SK-N-SH treated with all-trans-retinoic acid at 6 μM for 48 hours (cell line): Measurements from ENCODE around the gene PIANP.

ENCODE experiments used
- ARNTL ChIP-seq: fragments of 450-650 bp; formaldehyde crosslinking; IDR thresholded peaks from 2 replicates; pipeline ENCODE4 v1.5.0; 2020; ENCODE audit warnings: low read depth, mild to moderate bottlenecking, moderate library complexity, borderline replicate concordance
- CSDC2 ChIP-seq: fragments of 250-450 bp; sonication (Bioruptor Pico); IDR thresholded peaks from 2 replicates; pipeline ENCODE4 v1.5.0; 2020; ENCODE audit warnings: mild to moderate bottlenecking, moderate library complexity
- ESRRG ChIP-seq: fragments of 250-450 bp; sonication (Bioruptor Pico); IDR thresholded peaks from 2 replicates; pipeline ENCODE4 v1.6.1; 2021; ENCODE audit warnings: mild to moderate bottlenecking
- GLIS3 ChIP-seq: fragments of 250-450 bp; sonication (Bioruptor Pico); IDR thresholded peaks from 2 replicates; pipeline ENCODE4 v1.5.0; 2020; ENCODE audit warnings: mild to moderate bottlenecking, moderate library complexity
- ISL1 ChIP-seq: fragments of 250-450 bp; sonication (Bioruptor Pico); IDR thresholded peaks from 2 replicates; pipeline ENCODE4 v2.1.2; 2022; ENCODE audit warnings: mild to moderate bottlenecking, moderate library complexity
- OSR1 ChIP-seq: fragments of 250-450 bp; sonication (Bioruptor Pico); IDR thresholded peaks from 2 replicates; pipeline ENCODE4 v1.8.0; 2022; ENCODE audit warnings: moderate library complexity, mild to moderate bottlenecking, inconsistent platforms
- PPARA ChIP-seq: fragments of 250-450 bp; sonication (Bioruptor Pico); IDR thresholded peaks from 2 replicates; pipeline ENCODE4 v1.5.0; 2020; ENCODE audit warnings: mild to moderate bottlenecking, borderline replicate concordance
- RARB ChIP-seq: fragments of 250-450 bp; sonication (Bioruptor Pico); IDR thresholded peaks from 2 replicates; pipeline ENCODE4 v1.8.0; 2021; ENCODE audit warnings: mild to moderate bottlenecking, moderate library complexity
- TOX ChIP-seq: fragments of 250-450 bp; sonication (Bioruptor Pico); IDR thresholded peaks from 2 replicates; pipeline ENCODE4 v1.8.0; 2021; ENCODE audit warnings: mild to moderate bottlenecking, moderate library complexity, borderline replicate concordance
- ZC3H10 ChIP-seq: fragments of 250-450 bp; sonication (Bioruptor Pico); IDR thresholded peaks from 2 replicates; pipeline ENCODE4 v1.5.1; 2021; ENCODE audit warnings: mild to moderate bottlenecking, moderate library complexity
- ZNF70 ChIP-seq: fragments of 450-650 bp; formaldehyde crosslinking; IDR thresholded peaks from 2 replicates; pipeline ENCODE4 v1.5.0; 2020; ENCODE audit warnings: mild to moderate bottlenecking, moderate library complexity
- TF ChIP-seq, protein P1 (sequence below): fragments of 250-450 bp; sonication (Bioruptor Pico); IDR thresholded peaks from 2 replicates; pipeline ENCODE4 v1.8.0; 2021; ENCODE audit warnings: low read depth, mild to moderate bottlenecking, moderate library complexity, borderline replicate concordance

DNA sequence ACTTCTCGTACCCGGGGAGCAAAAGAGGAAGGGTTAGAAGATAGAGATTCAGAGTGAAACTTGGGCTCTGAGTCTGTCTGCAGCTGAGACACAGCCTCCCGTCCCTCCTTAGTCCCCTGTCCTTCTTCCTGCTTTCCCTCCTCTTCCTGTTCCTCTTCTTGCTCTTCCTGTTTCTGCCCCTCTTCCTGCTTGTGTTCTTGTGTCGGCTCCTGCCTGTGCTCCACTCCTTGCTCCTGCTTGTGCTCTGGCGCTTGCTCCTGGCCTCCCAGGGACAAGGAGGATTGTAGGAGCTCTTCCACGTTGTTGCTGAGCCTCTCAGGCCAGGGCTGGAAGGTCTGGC is 56.4 kb downstream of the PIANP start:
- no peak for TF ChIP-seq ISL1 (CRISPR knock-in tag)
- no peak for TF ChIP-seq PPARA (CRISPR knock-in tag)
- no peak for TF ChIP-seq RARB
- TF ChIP-seq CSDC2 (CRISPR knock-in tag), result no peak
- TF ChIP-seq GLIS3 (CRISPR knock-in tag), result no peak
- TF ChIP-seq, protein P1, sequence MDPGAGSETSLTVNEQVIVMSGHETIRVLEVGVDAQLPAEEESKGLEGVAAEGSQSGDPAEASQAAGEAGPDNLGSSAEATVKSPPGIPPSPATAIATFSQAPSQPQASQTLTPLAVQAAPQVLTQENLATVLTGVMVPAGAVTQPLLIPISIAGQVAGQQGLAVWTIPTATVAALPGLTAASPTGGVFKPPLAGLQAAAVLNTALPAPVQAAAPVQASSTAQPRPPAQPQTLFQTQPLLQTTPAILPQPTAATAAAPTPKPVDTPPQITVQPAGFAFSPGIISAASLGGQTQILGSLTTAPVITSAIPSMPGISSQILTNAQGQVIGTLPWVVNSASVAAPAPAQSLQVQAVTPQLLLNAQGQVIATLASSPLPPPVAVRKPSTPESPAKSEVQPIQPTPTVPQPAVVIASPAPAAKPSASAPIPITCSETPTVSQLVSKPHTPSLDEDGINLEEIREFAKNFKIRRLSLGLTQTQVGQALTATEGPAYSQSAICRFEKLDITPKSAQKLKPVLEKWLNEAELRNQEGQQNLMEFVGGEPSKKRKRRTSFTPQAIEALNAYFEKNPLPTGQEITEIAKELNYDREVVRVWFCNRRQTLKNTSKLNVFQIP (CRISPR knock-in tag), result no peak
- TF ChIP-seq OSR1, result no peak
- no peak for TF ChIP-seq ARNTL (CRISPR knock-in tag)
- TF ChIP-seq TOX (CRISPR knock-in tag), result no peak
- TF ChIP-seq ZNF70, result no peak
- TF ChIP-seq ESRRG, result no peak
- TF ChIP-seq ZC3H10, result no peak
